OCI-LY7 (cell line): Measurements from ENCODE around the gene TYW5. TPM values are rescaled to one million over a fixed set of nuclear protein-coding genes. Genes with fewer than 3 reads are reported as not detected.

Experiments
- BruUV-seq: library from RNA; stranded (reverse); fragments of 400-500 nt; replicated peaks from 2 replicates; lab custom pipeline; 2021; lab: Mats Ljungman, UMichigan
- CTCF ChIA-PET: fragments of 300-600 bp; sonication (Branson Sonifier 250); formaldehyde crosslinking; loops from one replicate; lab custom pipeline; 2022; ENCODE audit warnings: antibody characterized with exemption; ENCODE audit not compliant: unreplicated experiment; lab: Charles Lee
- POLR2A ChIA-PET: fragments of 300-600 bp; sonication (Branson Sonifier 250); formaldehyde crosslinking; loops from one replicate; lab custom pipeline; 2022; ENCODE audit warnings: antibody characterized with exemption; lab: Charles Lee
- DNase-seq: peaks from one replicate; pipeline ENCODE4 v3.0.0-alpha.2; 2015; ENCODE audit warnings: low spot score
- H2AFZ ChIP-seq: fragments of 200-600 bp; sonication (generic), shearing (Covaris generic); 2 replicates; pipeline ENCODE4 v1.6.1; 2014; ENCODE audit warnings: mild to moderate bottlenecking, antibody characterized with exemption, low read length, moderate library complexity
- H3K27ac ChIP-seq: fragments of 200-600 bp; sonication (generic); 2 replicates; pipeline ENCODE4 v1.5.1; 2014; ENCODE audit warnings: mixed run types, low read depth, mild to moderate bottlenecking, moderate library complexity, low read length, inconsistent platforms; ENCODE audit not compliant: poor library complexity, severe bottlenecking
- H3K36me3 ChIP-seq: fragments of 200-600 bp; sonication (generic); 2 replicates; pipeline ENCODE4 v1.6.1; 2014; ENCODE audit warnings: mild to moderate bottlenecking, antibody characterized with exemption, low read length, moderate library complexity, mixed read lengths; ENCODE audit not compliant: insufficient read depth
- H3K4me1 ChIP-seq: fragments of 200-600 bp; sonication (generic); 2 replicates; pipeline ENCODE4 v1.5.1; 2014; ENCODE audit warnings: mild to moderate bottlenecking, low read length; ENCODE audit not compliant: insufficient read depth, poor library complexity, severe bottlenecking
- H3K4me2 ChIP-seq: fragments of 200-600 bp; sonication (generic); 2 replicates; pipeline ENCODE4 v1.6.1; 2014; ENCODE audit warnings: mild to moderate bottlenecking, low read length
- H3K4me3 ChIP-seq: fragments of 200-600 bp; sonication (generic); 2 replicates; pipeline ENCODE4 v1.5.1; 2014; ENCODE audit warnings: mild to moderate bottlenecking, low read depth, low read length; ENCODE audit not compliant: poor library complexity, severe bottlenecking
- H3K79me2 ChIP-seq: fragments of 200-600 bp; sonication (generic); 2 replicates; pipeline ENCODE4 v1.6.1; 2016; ENCODE audit warnings: low read depth, mild to moderate bottlenecking, low read length, moderate library complexity, mixed read lengths; ENCODE audit not compliant: insufficient read depth
- H3K9me2 ChIP-seq: fragments of 200-600 bp; sonication (generic); 2 replicates; pipeline ENCODE4 v1.6.1; 2016; ENCODE audit warnings: mild to moderate bottlenecking, low read length, mixed read lengths; ENCODE audit not compliant: insufficient read depth
- H3K9me3 ChIP-seq: fragments of 200-600 bp; sonication (generic); 2 replicates; pipeline ENCODE4 v1.6.1; 2014; ENCODE audit warnings: mild to moderate bottlenecking, mixed run types, low read length, mixed read lengths
- H4K20me1 ChIP-seq: fragments of 200-600 bp; sonication (generic); 2 replicates; pipeline ENCODE4 v1.6.1; 2014; ENCODE audit warnings: mild to moderate bottlenecking, antibody characterized with exemption, low read length, moderate library complexity, mixed read lengths; ENCODE audit not compliant: insufficient read depth
- CTCF ChIP-seq: fragments of 200-600 bp; sonication (generic); conservative IDR thresholded peaks from 2 replicates; pipeline ENCODE4 v1.5.1; 2014; ENCODE audit warnings: mild to moderate bottlenecking, antibody characterized with exemption, low read length, moderate library complexity, mixed read lengths
- EZH2phosphoT487 ChIP-seq: fragments of 200-600 bp; sonication (generic); IDR thresholded peaks from 2 replicates; pipeline ENCODE4 v1.6.1; 2018; ENCODE audit warnings: low read depth, borderline replicate concordance, mild to moderate bottlenecking, mixed run types, antibody characterized with exemption, low read length, moderate library complexity, mixed read lengths
- intact Hi-C: fragments of 100-400 bp; cut with micrococcal nuclease; formaldehyde crosslinking; loops from one replicate; pipeline ENCODE4 v1.10.0; 2022; ENCODE audit not compliant: unreplicated experiment
- total RNA-seq, 2 experiments: library from RNA; depleted of rRNA in 1 of 2; stranded (reverse); fragments of >200 nt in 1 of 2; shearing (Covaris generic) in 1 of 2; gene quantifications; 2 replicates each; pipeline ENCODE4 v1.2.3, GENCODE V29; 2014 to 2022

Gene TYW5
- total RNA-seq, 2 experiments from 2014 or later = 7.1 to 8.9 TPM

GRCh38 chr2:199984755-199985154 lies 29.5 kb upstream of the TYW5 start:
- H3K79me2 ChIP-seq = no peaks in the 10 kb centered on the region
- POLR2A ChIA-PET = interaction anchor here (0.6 to 1.9 kb wide), 3 partner anchors 302 to 487 kb away, joined by 3 to 5 read pairs (median 3); no protein-coding TSS in a partner anchor
- no peaks in the 10 kb centered on the region for H4K20me1 ChIP-seq
- no peak overlapping the region for H2AFZ ChIP-seq
- intact Hi-C loops = no loop called here
- no TSS peak for BruUV-seq
- H3K36me3 ChIP-seq = no peaks in the 10 kb centered on the region
- peaks cover 7% of the 10 kb centered on the region for H3K4me1 ChIP-seq
- H3K4me3 ChIP-seq = no peak overlapping the region
- no peak overlapping the region for H3K27ac ChIP-seq
- CTCF ChIA-PET = interaction anchor here (1.0 kb wide), 1 partner anchor 496 kb away, joined by 3 read pairs; no protein-coding TSS in a partner anchor
- H3K4me2 ChIP-seq = no peak overlapping the region
- peaks cover 6% of the 10 kb centered on the region; the same call in 1 of the 2 replicates for H3K9me3 ChIP-seq
- H3K9me2 ChIP-seq = no peaks in the 10 kb centered on the region
- TF ChIP-seq EZH2phosphoT487 (no peak), CTCF (no peak)
- no peak for DNase-seq

- CTCF ChIA-PET = no interaction called here
- no peak for DNase-seq
- Histone ChIP-seq H3K9me2 (no peaks in the 10 kb centered on the region), H3K9me3 (peaks cover 6% of the 10 kb centered on the region; the same call in 1 of the 2 replicates), H3K4me2 (no peak overlapping the region), H2AFZ (no peak overlapping the region), H3K27ac (no peak overlapping the region), H3K4me3 (no peak overlapping the region), H3K79me2 (no peaks in the 10 kb centered on the region), H3K36me3 (no peaks in the 10 kb centered on the region), H3K4me1 (peaks cover 7% of the 10 kb centered on the region), H4K20me1 (no peaks in the 10 kb centered on the region)
- no TSS peak for BruUV-seq
- intact Hi-C loops = no loop called here
- POLR2A ChIA-PET = interaction anchor here (0.6 kb wide), 1 partner anchor 303 kb away, joined by 3 read pairs; no protein-coding TSS in a partner anchor
- TF ChIP-seq EZH2phosphoT487 = no peak
- TF ChIP-seq CTCF = no peak
These were observed 28.9 kb upstream of the TYW5 start for GRCh38 chr2:199984159-199984558.

- POLR2A ChIA-PET = interaction anchor here (0.7 kb wide), 1 partner anchor 27 kb away, joined by 3 read pairs; no protein-coding TSS in a partner anchor
- no peak overlapping the region for H3K27ac ChIP-seq
- no peak overlapping the region for H2AFZ ChIP-seq
- no peak overlapping the region for H3K4me3 ChIP-seq
- CTCF ChIA-PET = no interaction called here
- H3K79me2 ChIP-seq = no peaks in the 10 kb centered on the region
- H3K9me2 ChIP-seq = no peaks in the 10 kb centered on the region
- no peaks in the 10 kb centered on the region for H3K36me3 ChIP-seq
- DNase-seq = no peak
- no TSS peak for BruUV-seq
- peaks cover 7% of the 10 kb centered on the region for H3K4me1 ChIP-seq
- no peak overlapping the region for H3K4me2 ChIP-seq
- H4K20me1 ChIP-seq = no peaks in the 10 kb centered on the region
- intact Hi-C loops = no loop called here
- TF ChIP-seq CTCF = no peak
- no peak for TF ChIP-seq EZH2phosphoT487
- peaks cover 6% of the 10 kb centered on the region; the same call in 1 of the 2 replicates for H3K9me3 ChIP-seq
These were observed 28.2 kb upstream of the TYW5 start for GRCh38 chr2:199983534-199983933.
